Liver (tissue), 3 donors: ENCODE data around the gene KRTAP29-1.

Experiments
- ATF3 ChIP-seq: IDR thresholded peaks from 2 replicates; pipeline ENCODE4 v1.6.1; 2016; ENCODE audit warnings: antibody characterized with exemption
- CTCF ChIP-seq: fragments of 150-350 bp; IDR thresholded peaks from 2 replicates; pipeline ENCODE4 v1.5.1; 2017; ENCODE audit warnings: improper control_type of control experiment, low read depth, low read length; ENCODE audit not compliant: missing input control
- EGR1 ChIP-seq, 2 donors: IDR thresholded peaks; 2 replicates each; pipeline ENCODE4 v1.6.1; 2016 to 2018; ENCODE audit warnings: antibody characterized with exemption in 2 of 2, low read depth in 2 of 2
- GABPA ChIP-seq, 2 donors: IDR thresholded peaks in 1 of 2; conservative IDR thresholded peaks in 1 of 2; 2 replicates each; pipeline ENCODE4 v1.6.1; 2016; ENCODE audit warnings: antibody characterized with exemption in 2 of 2, mild to moderate bottlenecking in 1 of 2, moderate library complexity in 1 of 2
- HNF4A ChIP-seq, 2 donors: conservative IDR thresholded peaks; 2 replicates each; pipeline ENCODE4 v1.6.1; 2016; ENCODE audit warnings: antibody characterized with exemption in 2 of 2, mild to moderate bottlenecking in 2 of 2
- MAX ChIP-seq: IDR thresholded peaks from 2 replicates; pipeline ENCODE4 v1.6.1; 2016; ENCODE audit warnings: antibody characterized with exemption
- RAD21 ChIP-seq, 2 donors: IDR thresholded peaks; 2 replicates each; pipeline ENCODE4 v1.6.1; 2016; ENCODE audit warnings: antibody characterized with exemption in 2 of 2, mild to moderate bottlenecking in 2 of 2
- REST ChIP-seq: IDR thresholded peaks from 2 replicates; pipeline ENCODE4 v1.6.1; 2016; ENCODE audit warnings: antibody characterized with exemption, mild to moderate bottlenecking
- SP1 ChIP-seq: IDR thresholded peaks from 2 replicates; pipeline ENCODE4 v1.6.1; 2018; ENCODE audit warnings: antibody characterized with exemption, mild to moderate bottlenecking
- TAF1 ChIP-seq: conservative IDR thresholded peaks from 2 replicates; pipeline ENCODE4 v1.6.1; 2016; ENCODE audit warnings: antibody characterized with exemption, mild to moderate bottlenecking
- YY1 ChIP-seq: IDR thresholded peaks from 2 replicates; pipeline ENCODE4 v1.6.1; 2016; ENCODE audit warnings: antibody characterized with exemption, mild to moderate bottlenecking
- ZBTB33 ChIP-seq: IDR thresholded peaks from 2 replicates; pipeline ENCODE4 v1.6.1; 2016; ENCODE audit warnings: antibody characterized with exemption
- donor health status: healthy.
- donor health status: healthy.

- no peak for TF ChIP-seq CTCF
- TF ChIP-seq REST = no peak
- TF ChIP-seq MAX = no peak
- TF ChIP-seq RAD21 (IDR thresholded peaks at IDR 0.05) = no peak
- no peak for TF ChIP-seq YY1
- no peak for TF ChIP-seq EGR1 (IDR thresholded peaks at IDR 0.05; ENCODE audit: low read depth in 2 of 2)
- TF ChIP-seq TAF1 = no peak
- TF ChIP-seq GABPA (IDR thresholded peaks at IDR 0.05 in 1 of 2, conservative IDR thresholded peaks at IDR 0.05 in 1 of 2) = no peak
- TF ChIP-seq ZBTB33 = no peak
- no peak for TF ChIP-seq ATF3
- TF ChIP-seq HNF4A (conservative IDR thresholded peaks at IDR 0.05) = no peak
- TF ChIP-seq SP1 = no peak
These were observed 43.3 kb upstream of the KRTAP29-1 start for GRCh38 chr17:41345992-41346391.
